Non-pigmented ciliary epithelial cell (primary cell): ENCODE results near the gene TP53I11.

Source experiments
- DNase-seq: peaks from one replicate; pipeline ENCODE4 v3.0.0-alpha.2; 2010; ENCODE audit warnings: low read depth

Gene TP53I11

DNA sequence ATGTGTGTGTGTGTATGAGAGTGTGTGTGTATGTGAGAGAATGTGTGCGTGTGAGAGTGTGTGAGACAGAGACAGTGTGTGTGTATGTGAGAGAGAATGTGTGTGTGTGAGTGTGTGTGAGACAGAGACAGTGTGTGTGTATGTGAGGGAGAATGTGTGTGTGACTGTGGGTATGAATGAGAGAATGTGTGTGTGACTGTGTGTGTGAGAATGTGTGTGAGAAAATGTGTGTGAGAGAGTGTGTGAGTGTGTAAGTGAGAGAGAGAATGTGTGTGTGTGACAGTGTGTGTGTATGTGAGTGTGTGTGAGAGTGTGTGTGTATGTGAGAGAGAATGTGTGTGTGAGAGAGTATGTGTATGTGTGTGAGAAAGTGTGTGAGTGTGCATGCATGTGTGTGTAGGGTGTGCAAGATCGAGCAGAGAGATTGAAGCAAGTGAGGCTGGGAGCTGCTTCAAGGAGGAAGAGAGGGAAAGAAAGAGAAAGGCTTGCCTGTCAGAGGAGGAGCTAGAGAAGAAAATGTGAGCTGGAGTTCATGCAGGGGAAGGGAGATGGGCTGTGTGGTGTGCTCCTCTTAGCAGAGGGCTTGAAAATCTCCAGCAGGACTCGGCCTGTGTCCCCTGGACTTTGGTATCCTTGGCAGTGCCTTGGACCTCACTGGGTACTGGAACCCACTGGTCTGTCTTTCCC, 27.7 kb upstream of the TP53I11 start:
- no peak for DNase-seq

DNA sequence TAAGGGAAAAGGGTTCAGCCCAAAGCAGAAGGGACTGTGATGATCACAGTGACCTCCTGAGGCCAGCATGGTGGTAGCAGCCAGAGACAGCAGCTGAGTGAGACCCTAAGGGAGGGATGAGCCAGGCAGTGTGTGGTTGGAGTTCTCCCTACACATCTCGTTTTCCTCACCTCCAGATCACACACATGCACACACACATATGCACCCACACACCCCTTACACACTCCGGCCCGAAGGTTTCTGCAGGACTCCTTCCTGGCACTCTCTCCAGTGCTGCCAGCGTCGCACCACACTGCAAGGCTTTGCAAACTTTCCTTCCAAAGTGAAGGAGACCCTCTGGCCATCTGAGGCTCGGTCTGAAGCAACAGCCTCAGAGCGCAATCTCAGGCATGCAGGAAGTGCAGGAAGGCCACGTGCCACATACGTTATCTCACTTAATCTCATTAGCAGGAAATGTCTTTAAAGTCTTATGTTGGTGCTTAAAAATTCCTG, 26.9 kb upstream of the TP53I11 start:
- no peak for DNase-seq

DNA sequence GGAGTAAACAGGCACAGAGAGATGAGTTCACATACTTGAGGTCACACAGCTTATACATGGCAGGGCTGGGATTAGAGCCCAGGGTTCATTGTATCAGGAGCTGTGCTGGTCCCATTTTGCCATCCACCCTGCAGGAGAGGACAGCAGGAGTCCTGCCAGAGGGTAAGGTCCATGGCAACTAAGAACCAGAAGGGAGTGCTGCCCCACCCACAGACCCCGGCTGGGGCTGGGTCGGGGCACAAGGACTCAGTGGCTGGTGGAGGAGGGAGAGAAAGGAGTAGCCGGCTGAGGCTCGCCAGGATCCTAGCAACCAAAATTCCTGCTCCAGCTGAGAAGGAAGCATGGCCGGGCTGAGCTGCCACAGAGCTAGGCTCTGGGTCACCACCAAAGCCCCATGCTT, 25.9 kb upstream of the TP53I11 start:
- no peak for DNase-seq

DNA sequence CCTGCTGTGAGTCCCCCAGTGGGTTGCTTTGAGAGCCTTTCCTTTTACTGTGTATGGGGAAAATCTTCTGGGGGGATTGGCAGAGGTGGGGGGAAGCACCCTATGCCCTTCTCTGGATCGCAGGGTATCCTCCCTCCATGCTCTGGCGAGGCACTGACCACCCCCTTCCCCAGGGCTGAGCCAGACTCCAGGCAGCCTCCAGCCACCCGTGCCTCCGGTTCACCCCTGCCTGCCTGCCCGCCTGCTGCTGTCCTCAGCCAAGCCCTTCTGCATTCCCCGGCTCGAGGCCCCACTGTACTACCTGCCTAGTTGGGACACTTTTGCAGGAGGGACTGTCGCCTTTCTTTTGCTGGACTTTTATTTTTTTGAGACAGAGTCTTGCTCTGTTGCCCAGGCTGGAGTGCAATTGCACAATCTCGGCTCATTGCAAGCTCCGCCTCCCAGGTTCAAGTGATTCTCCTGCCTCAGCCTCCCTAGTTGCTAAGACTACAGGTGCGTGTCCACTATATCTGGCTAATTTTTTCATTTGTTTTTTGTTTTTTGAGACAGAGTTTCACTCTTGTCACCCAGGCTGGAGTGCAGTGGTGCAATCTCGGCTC, 23.8 kb upstream of the TP53I11 start:
- DNase-seq, result no peak

DNA sequence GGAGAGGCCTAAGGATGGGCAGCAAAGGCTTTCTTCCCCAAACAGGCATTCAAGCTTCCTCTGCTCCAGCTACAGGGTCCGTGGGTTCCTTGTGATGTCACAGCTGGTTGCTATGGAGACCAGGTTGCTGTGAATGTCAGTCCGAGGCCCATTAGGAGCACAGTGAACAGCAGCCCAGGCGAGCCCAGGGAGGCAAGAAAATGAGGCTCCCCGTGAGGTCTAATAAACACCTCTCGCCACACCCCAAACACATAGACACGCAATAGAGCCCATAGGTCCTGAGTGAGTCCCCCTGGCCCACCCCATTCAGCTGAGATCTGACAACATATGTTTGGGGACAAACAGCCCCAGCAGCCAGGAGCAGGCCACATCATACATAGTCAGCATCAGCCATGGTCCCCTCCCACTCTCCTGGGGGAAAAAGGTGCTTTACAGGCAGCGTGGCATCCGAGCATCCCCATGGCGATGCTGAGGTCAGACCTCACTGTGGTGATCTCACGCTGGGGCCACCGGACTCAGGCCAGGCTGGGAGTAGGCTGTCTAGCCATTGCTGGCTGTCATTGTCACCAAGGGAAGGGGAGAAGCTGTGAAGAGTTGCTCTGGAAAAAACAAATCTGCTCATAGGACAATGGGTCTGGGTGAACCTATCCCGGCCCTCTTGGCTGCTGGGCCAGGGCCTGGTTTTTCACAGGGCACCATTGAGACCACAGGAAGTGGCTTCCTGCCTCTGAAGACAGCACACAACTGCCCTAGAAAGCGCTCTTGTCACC, 23.1 kb upstream of the TP53I11 start:
- no peak for DNase-seq

DNA sequence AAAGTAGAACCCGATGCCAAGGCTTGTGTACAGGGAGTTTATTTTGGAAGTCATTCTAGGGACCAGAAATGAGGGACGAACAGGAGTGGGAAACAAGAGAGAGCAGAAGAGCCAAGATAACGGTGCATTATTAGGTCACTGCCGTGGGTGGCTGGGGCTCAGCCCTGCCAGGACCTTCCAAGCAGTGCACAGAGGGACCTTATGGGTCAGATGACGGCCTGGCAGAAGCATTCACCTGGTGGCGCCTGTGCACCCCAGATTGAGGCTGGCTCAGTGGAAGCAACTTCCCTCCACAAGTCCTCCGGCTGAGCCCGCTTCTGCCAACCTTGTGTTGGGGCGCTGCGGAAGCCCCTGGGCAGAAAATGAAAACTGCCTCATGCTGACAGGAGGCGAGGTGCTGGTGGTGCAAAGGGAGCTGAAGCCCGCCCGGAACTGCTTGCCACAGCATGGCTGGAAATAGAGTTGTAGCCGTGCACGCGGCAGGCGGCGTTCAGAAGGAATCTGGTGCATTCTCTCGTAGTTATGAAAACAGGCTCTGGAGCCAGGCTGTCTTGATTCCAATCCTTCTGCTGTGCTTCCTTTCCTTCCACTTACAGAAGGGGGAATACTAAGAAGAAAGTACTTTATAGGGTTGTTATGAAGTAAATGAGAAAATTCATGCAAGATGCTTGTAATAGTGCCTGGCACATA, 22.2 kb upstream of the TP53I11 start:
- DNase-seq, result no peak

DNA sequence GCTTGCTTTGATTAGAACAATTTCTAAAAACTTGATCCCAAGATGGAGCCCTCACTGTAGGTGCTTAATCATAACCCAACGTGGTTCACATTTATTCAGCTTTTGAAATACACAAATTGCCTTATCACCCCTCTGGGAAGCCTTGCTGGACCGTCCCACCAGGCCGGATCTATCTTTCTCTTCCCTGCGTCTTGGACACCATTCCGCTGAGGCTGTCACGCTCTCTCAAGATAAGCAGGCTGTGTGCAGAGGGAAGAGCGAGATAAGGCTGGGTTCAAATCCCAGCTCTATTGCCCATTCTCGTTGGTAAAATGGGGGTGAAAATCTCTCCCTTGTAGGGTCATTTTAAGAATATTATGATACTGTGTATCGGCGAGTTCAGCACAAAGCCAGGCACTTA, 20.5 kb upstream of the TP53I11 start:
- DNase-seq, result no peak

DNA sequence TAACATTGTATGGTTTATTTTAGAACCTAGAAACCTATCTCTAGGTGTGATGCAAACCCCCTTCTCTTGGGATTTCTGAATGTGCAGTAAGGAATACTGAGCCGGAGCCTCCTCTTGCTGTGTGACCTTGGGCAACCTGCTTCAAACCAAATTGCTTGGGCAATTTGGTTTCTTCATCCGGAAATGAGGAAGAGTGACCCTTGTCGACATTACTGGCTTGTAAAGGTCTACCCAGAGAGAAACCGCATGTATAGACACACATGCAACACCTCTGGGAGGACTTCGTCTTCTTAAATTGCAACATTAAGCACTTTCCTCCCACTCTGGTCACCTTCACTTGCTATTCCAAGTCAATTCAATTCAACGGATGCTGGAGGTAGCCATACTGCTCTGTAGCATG, 19.6 kb upstream of the TP53I11 start:
- no peak for DNase-seq

DNA sequence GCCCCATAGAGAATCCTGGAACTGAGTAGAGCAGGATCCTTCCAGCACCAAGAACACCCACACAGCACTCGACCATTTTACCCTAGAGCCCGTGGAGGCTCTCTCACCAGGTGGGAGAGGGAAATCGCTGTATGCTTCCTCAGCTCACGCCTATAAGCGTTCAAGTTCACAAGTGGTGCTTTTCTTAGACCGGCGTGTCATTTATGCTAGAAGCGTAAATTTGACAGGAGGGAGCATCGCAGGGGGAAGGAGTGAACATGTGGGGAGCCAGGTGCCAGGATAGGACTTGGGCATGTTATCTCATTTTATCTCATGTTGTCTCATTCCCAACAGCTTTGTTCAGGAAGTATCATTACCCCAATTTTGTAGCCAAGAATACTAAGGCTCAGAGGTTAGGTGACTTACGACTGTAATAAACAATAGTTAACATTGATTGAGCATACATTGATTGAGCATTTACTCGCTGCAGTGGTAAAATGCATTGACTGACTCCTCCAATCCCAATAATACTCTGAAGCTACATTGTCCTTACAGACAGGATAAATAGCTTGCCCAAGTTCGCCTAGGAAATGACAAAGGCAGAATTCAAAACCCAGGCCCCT, 19.1 kb upstream of the TP53I11 start:
- DNase-seq, result no peak

DNA sequence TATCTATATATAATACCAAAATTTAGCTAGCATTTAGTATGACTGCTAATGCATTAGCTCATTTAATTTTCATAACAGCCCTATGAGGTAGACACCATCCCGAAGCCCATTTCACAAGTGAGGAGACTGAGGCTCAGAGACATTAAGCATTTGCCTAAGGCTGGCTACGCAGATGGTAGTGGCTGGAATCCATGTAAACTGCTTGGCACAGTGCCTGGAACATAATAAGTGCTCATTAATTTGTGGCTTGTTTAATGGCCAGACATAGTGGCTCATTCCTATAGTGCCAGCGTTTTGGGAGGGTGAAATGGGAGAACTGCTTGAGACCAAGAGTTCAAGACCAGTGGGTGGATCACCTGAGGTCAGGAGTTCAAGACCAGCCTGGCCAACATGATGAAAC, 17.8 kb upstream of the TP53I11 start:
- no peak for DNase-seq

DNA sequence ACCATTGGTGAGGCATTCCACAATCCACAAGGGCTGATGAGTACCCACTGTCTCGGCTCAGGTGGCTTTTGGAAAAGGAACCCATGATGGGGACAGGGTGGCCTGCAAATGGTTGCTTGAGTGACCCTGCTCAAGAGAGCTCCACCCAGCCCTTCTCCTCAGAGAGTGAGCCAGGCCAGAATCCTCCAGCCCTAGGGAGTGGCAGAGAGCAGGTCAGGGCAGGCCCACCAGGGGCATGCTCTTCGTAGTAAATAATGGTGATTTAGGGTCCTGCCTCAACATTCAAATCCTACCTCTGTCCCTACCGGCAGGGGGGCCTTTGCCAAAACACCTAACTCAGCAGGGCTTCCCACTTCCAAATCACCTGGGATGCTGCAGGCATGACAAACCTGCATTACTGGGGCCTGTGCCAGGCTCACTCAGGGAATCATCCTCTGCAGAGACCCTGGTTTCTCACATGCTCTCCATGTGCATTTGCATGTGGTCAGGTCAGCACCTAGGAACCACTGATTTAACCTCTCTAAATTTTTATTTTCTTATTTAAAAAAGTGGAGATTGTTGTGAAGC, 17.3 kb upstream of the TP53I11 start:
- no peak for DNase-seq

DNA sequence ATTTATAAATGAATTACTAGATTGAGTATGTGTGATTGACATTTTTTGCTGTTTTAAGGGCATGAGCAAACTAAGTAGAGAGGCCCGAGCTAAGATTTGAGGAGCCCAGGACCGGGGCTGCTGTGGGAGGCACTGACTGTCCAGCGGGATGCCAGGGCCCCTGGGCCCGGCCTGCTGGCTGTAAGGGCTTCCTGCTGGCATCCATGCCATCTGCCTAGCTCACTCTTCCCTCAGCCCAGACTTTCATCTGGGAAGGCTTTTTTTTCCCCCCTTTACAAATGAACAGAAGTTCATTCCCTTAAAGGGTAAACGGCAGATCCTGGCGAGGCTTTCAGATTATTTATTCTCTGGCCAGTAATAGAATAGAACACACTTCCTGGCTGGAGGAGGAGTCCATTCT, 16.0 kb upstream of the TP53I11 start:
- no peak for DNase-seq

DNA sequence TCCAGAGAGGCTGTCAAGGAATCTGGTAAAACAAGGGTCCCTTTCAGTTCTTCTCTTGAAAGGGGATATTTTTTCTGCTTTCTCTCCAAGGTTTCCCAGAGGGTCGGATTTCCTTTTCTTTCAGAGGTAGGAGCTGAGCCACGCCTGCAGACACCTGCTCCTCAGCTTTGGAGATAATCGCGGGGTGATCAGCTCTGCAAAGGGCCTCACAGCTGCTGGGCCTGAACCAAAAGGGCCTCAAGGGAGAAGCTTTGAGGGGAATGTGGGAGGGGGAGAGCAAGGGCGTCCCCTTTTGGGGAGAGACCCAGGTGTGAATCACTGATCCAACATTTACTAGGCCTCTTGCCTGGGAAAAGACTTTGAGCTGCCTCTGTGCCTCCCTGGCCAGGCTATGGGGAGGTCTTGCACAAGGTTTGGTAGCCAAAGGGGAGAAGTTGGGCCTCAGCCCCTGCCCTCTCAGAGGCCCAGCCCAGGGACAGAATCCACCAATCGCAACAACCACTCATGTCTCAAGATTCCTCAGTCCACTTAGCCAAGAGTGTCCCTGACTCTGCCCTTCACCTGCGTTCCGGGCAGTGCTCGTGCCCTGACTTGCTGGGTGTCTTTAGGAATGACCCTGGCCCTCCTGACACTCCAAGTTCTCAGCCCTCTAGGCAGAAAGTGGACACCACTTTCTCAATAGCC, 14.0 kb upstream of the TP53I11 start:
- DNase-seq, result no peak

DNA sequence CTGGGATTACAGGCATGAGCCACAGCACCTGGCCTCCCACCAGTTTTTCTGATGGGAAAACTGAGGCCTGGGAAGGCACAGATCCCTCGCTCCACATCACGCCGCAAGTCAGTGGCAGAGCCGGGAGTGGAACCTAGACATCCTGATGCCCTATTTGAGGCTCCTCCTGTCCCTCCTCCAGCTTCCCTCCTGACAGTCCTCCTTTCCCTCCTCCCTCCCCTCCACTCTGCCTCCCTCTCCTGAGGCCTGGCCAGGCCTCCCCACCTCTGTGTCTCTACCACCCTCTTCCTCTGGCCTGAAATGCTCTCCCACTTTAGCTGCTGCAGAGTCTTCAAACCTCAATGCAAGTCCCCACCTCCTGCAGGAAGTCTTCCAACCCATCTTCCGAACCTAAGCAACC, 13.3 kb upstream of the TP53I11 start:
- DNase-seq, result no peak

DNA sequence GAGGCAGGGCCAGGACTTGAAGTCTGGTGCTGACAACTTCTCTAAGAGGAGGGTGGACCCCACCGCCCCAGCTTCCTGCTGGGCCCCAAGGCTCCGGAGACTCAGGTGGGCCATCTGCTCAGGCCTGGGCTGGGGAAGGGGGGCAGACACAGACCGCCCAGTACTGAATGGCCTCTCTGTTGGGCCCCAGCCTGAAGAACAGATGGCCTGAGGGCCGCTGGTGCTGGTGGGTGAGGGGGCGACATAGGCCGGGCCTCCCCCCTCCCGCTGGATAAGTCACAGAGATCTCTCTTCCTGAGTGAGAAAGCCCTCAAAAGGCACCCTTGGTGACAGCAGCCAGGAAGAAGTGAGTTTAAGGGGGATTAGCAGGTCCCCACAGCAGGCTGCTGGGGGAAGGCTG, 12.5 kb upstream of the TP53I11 start:
- no peak for DNase-seq

DNA sequence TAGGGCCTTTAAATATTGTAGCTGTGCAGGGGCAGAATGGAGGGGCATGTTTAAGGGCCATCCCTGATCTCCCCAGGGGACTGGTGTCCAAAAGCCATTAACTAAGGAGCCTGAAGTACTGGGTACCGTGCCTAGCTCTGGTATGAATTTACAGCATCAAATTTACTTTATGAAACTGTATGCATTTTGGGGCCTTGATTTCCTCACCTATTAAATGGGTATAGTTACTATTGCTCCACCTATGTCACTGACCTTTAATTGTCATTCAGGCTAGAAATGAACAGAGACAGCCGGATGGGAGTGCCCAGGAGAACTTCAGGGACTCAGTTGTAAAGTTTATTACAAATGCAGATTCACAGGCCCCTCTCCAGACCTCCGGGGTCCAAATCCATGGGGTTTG, 11.8 kb upstream of the TP53I11 start:
- DNase-seq, result no peak

DNA sequence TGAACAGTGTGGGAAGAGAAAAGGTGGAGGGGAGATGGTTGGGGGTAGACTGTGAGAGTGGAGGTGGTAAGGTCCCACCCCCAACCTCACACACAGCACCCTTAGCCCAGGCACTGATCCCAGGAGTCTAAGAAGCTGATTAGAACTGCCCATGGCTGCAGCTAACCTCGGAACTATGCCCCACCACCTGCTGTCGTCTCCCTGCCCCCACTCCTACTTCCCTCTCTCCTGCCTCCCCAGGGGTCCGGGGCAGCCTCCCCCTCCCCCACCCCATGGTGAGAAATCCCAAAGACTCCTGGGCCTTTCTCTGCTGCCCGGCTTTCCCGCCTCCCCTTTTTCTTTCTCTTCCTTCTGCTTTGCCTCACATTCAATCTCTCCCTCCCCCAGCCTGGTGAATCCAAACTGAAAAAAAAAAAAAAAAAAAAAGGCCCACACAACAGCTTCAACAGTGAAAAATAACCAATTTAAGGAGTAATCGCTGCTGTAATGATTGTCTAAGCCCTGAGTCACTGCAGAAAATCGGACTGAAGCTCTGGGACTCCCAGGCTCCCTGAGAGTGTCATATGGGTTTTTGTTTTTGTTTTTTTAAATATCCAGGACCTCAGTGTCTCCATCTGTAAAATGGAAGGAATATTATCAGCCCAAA, 9.6 kb upstream of the TP53I11 start:
- no peak for DNase-seq

DNA sequence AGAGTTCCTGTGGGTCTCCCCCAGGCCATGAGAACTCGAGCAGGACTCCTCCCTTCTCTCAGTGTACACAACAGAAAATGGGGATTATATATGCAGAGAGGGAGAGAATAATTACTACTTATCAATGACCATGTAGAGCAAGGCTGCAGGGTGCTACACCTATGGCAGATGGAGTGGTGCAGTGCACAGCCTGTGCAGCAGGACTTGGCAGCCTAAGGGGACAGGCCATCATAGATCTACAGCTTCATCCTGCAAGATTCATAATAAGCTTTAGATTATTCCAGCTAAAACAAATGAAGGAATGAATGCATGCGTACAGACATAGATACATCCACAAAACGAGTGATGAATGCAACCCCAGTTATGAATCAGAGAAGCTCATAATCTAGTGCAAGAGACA, 8.4 kb upstream of the TP53I11 start:
- no peak for DNase-seq

DNA sequence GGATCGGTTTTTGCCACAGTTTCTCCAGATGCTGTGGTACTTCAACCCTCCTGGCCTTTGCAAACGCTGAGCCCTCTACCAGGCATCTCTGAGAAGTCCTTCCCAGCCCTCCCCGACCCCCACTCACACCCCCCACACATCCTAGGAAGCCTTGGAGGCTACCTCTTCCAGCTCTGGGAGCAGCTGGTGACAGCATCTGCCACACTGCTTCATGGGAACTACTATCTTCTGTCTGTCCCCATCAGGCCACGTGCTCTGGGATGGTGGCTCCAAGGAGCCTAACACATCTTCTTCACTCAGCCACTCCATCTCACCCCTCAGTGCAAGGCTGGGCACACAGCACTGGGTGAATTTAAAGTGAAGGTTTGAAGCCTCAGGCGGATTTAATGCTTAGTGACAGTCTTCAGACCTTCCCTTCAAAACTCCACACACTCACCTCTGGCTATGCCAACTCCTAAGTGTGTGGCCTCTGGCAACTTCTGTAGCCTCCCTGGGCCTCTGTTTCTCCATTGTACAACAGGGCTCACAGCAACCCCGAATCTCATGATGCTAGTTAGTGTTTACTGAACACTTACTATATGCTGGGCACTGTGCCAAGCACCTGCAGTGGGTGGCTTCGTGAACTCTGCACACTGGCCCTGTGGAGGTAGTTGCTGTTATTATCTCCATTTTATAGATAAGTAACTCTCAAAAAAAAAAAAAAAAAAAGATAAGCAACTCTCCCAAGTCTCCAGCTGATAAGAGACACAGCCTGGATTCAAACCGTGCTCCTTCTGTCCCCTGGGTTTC, 7.3 kb upstream of the TP53I11 start:
- no peak for DNase-seq

DNA sequence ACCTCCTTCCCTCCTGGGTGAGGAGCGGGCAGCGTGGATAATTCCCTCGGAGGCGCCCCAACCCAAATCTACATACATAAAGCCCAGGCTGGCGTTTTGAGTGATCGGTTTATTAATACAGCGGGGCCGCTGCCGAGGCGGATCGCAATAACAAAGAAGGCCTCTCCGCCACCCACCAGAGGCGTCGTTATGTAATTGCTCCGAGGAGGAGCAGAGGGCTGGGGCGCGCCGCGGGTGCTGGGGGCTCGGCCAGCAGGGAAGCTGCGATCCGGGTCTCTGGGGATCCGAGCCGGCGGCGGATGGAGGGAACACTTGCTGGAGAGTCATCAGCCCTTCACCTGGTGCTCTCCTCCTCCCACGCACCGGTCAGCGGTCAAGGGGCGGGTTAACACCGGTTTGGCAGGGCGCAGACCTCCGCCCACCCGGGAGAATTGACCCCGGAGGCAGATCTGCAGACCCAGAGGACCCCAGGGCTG, 6.4 kb upstream of the TP53I11 start:
- DNase-seq, result no peak
